Activated CD4-positive, alpha-beta memory T cell treated with anti-CD3 and anti-CD28 coated beads for 36 hours (primary cell): ENCODE results near the gene GATAD2A. TPM values are rescaled to one million over a fixed set of nuclear protein-coding genes. Genes with fewer than 3 reads are reported as not detected.
A peak's percentile ranks its signal among the peaks of the same experiment; 100 is the strongest.

Source experiments
- CTCF ChIA-PET: fragments of 350-600 bp; sonication (Branson Sonifier 250); formaldehyde crosslinking; loops from one replicate; lab custom pipeline; 2021; ENCODE audit warnings: antibody characterized with exemption, inconsistent platforms; lab: Charles Lee
- POLR2A ChIA-PET: fragments of 350-600 bp; sonication (Branson Sonifier 250); formaldehyde crosslinking; loops from one replicate; lab custom pipeline; 2021; ENCODE audit warnings: antibody characterized with exemption; lab: Charles Lee
- DNase-seq: peaks from one replicate; pipeline ENCODE4 v3.0.0-alpha.2; 2020
- H3K27ac Mint-ChIP-seq: one replicate; pipeline ENCODE4 v1.8.0; 2021; ENCODE audit warnings: mixed read lengths
- H3K27me3 Mint-ChIP-seq: one replicate; pipeline ENCODE4 v1.8.0; 2021; ENCODE audit warnings: mixed read lengths
- H3K36me3 Mint-ChIP-seq: one replicate; pipeline ENCODE4 v1.8.0; 2021; ENCODE audit warnings: mixed read lengths
- H3K4me1 Mint-ChIP-seq: one replicate; pipeline ENCODE4 v1.8.0; 2021; ENCODE audit warnings: low read depth, mixed read lengths
- H3K4me3 Mint-ChIP-seq: one replicate; pipeline ENCODE4 v1.8.0; 2021; ENCODE audit warnings: mild to moderate bottlenecking, mixed read lengths
- H3K9me3 Mint-ChIP-seq: one replicate; pipeline ENCODE4 v1.8.0; 2021; ENCODE audit warnings: mixed read lengths
- intact Hi-C: fragments of 100-400 bp; cut with micrococcal nuclease; formaldehyde crosslinking; loops from one replicate; pipeline ENCODE4 v1.15.1; 2023
- total RNA-seq, 2 experiments: library from RNA; stranded (reverse); gene quantifications; one replicate each; pipeline ENCODE4 v1.2.3, GENCODE V29; 2021

The GATAD2A gene
- total RNA-seq, 2 experiments from 2014 or later: 114 TPM

- ChIA-PET CTCF (no interaction called here), POLR2A (no interaction called here)
- Mint-ChIP-seq H3K4me3 (peak overlapping the region; percentile 39), H3K27ac (peak overlapping the region; percentile 19), H3K27me3 (peaks cover 5% of the 10 kb centered on the region), H3K4me1 (peaks cover 31% of the 10 kb centered on the region), H3K36me3 (no peaks in the 10 kb centered on the region), H3K9me3 (no peaks in the 10 kb centered on the region)
- intact Hi-C loops: no loop called here
- DNase-seq: peak; percentile 32
Observed at GRCh38 chr19:19537075-19538048, 131.9 kb downstream of the GATAD2A start.

DNA sequence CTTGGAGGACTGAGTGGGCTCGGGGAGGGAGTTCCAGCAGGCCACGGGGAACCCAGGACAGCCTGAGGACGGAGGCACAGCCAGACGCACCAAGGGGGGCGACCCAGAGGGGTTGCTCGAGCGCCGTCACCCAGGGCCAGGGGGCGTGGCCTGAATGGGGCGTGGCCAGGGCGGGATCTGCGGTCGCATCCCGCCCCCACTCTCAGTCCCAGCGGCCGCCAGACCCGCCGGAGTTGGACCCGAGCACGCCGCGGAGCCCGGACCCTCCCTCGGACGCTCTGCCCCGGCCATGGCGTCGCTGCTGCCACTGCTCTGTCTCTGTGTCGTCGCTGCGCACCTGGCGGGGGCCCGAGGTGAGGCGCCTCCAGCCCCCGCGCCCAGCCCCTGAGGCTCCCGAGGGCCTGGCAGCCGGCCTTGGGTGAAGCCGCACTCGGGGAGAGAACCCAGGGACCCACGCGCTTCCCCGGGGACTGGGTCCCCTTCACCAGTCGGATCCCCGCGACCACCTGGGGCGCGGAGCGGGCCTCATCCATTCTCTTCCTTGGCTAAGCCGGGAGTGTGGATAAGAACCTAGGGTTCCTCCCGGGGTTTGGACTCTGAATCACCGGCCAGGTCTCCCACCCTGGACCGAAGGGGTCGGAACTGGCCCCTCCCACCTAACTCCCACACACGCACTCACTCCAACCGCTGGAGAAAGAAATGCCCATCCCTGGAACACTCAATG, 132.7 kb downstream of the GATAD2A start, which contains the start of gene CILP2:
CILP2 (plus strand) TSS at position 205 of the 724 bp plus-strand sequence; CDS start at position 290, 85 bp downstream.
- intact Hi-C loops: no loop called here
- Mint-ChIP-seq H3K27ac (peak within 1 kb of the TSS; percentile 19), H3K36me3 (no peaks in the 10 kb centered on the region), H3K9me3 (no peaks in the 10 kb centered on the region), H3K4me1 (peaks cover 26% of the 10 kb centered on the region), H3K27me3 (peaks cover 5% of the 10 kb centered on the region), H3K4me3 (peak within 1 kb of the TSS; percentile 39)
- ChIA-PET CTCF (interaction anchor here (1.2 to 3.3 kb wide), 2 partner anchors 15 to 106 kb away, joined by 6 to 35 read pairs; partner anchors contain the start of gene GMIP), POLR2A (no interaction called here)
- peak; percentile 51 for DNase-seq

- Mint-ChIP-seq H3K9me3 (no peaks in the 10 kb centered on the region), H3K27ac (no peak overlapping the region), H3K36me3 (no peaks in the 10 kb centered on the region), H3K27me3 (peaks cover 5% of the 10 kb centered on the region), H3K4me3 (no peak overlapping the region), H3K4me1 (peaks cover 26% of the 10 kb centered on the region)
- CTCF ChIA-PET: interaction anchor here (1.2 to 3.3 kb wide), 2 partner anchors 15 to 105 kb away, joined by 6 to 35 read pairs; partner anchors contain the start of gene GMIP
- no peak for DNase-seq
- POLR2A ChIA-PET: interaction anchor here (0.7 kb wide), 1 partner anchor 30 kb away, joined by 6 read pairs; no protein-coding TSS in a partner anchor
- intact Hi-C loops: no loop called here
Observed at GRCh38 chr19:19538785-19539166, 133.3 kb downstream of the GATAD2A start.

DNA sequence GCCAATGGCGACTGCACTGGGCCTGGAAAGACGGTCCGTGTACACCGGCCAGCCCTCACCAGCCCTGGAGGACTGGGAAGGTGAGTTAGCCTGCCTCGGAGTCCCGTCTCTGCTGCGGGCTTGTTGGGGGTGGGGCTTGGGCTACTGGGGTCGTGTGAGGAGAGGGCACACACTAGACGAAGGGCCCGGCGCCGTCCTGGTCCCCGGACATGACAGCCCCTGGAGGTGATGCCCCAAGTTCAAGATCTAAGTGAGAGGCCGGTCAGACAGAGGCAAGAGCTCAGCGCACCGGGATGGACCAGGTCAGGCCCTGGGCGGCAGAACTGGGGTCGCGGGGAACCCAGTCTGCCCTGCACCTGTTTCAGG, 134.2 kb downstream of the GATAD2A start:
- peaks cover 26% of the 10 kb centered on the region for H3K4me1 Mint-ChIP-seq
- H3K27me3 Mint-ChIP-seq: peaks cover 5% of the 10 kb centered on the region
- no peak overlapping the region for H3K4me3 Mint-ChIP-seq
- H3K9me3 Mint-ChIP-seq: no peaks in the 10 kb centered on the region
- no peak for DNase-seq
- ChIA-PET POLR2A (no interaction called here), CTCF (interaction anchor here (1.2 to 3.3 kb wide), 2 partner anchors 14 to 104 kb away, joined by 6 to 35 read pairs; partner anchors contain the start of gene GMIP)
- no peak overlapping the region for H3K27ac Mint-ChIP-seq
- intact Hi-C loops: loop anchor here (2.0 kb wide), 1 partner anchor 79 kb away; the partner anchor contains the start of gene PBX4
- H3K36me3 Mint-ChIP-seq: no peaks in the 10 kb centered on the region

- ChIA-PET CTCF (interaction anchor here (1.6 to 3.3 kb wide), 2 partner anchors 8 to 13 kb away, joined by 9 to 35 read pairs; no protein-coding TSS in a partner anchor), POLR2A (interaction anchor here (0.6 kb wide), 1 partner anchor 62 kb away, joined by 3 read pairs; no protein-coding TSS in a partner anchor)
- DNase-seq: peak; percentile 87
- Mint-ChIP-seq H3K4me3 (peak overlapping the region; percentile 70), H3K36me3 (no peaks in the 10 kb centered on the region), H3K27ac (no peak overlapping the region), H3K4me1 (peaks cover 26% of the 10 kb centered on the region), H3K27me3 (peaks cover 5% of the 10 kb centered on the region), H3K9me3 (no peaks in the 10 kb centered on the region)
- intact Hi-C loops: loop anchor here (2.0 kb wide), 1 partner anchor 79 kb away; the partner anchor contains the start of gene PBX4
Observed at GRCh38 chr19:19540064-19540714, 134.7 kb downstream of the GATAD2A start.

- Mint-ChIP-seq H3K27ac (no peak overlapping the region), H3K36me3 (no peaks in the 10 kb centered on the region), H3K9me3 (no peaks in the 10 kb centered on the region), H3K27me3 (peaks cover 5% of the 10 kb centered on the region), H3K4me1 (peaks cover 26% of the 10 kb centered on the region), H3K4me3 (peak overlapping the region; percentile 70)
- peak; percentile 91 for DNase-seq
- ChIA-PET CTCF (interaction anchor here (0.6 to 3.3 kb wide), 3 partner anchors 9 to 103 kb away, joined by 3 to 35 read pairs (median 9); partner anchors contain the start of gene GMIP), POLR2A (interaction anchor here (0.6 kb wide), 1 partner anchor 61 kb away, joined by 3 read pairs; no protein-coding TSS in a partner anchor)
- intact Hi-C loops: loop anchor here (2.0 kb wide), 1 partner anchor 78 kb away; the partner anchor contains the start of gene PBX4
Observed at GRCh38 chr19:19540715-19541515, 135.4 kb downstream of the GATAD2A start.

DNA sequence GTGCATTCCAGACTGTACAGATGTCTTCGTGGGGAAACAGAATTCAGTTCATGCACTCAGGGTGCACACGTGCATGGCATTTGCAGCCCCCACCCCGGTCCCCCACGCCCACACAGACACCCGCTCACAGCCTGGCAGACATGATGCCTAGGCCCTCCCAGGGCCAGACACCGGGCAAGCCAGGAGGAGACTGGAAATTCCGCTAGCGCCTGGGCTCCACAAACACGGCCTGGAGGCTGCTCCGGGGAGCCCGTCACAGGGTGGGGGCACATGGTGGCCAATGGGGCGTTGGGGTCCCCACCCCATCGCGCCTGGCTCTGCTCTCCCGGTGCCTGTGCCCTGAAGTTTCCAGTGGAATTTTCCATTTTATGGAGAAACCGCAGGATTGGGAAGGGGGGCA, 136.1 kb downstream of the GATAD2A start:
- H3K9me3 Mint-ChIP-seq: no peaks in the 10 kb centered on the region
- H3K36me3 Mint-ChIP-seq: no peaks in the 10 kb centered on the region
- no peak overlapping the region for H3K27ac Mint-ChIP-seq
- DNase-seq: no peak
- intact Hi-C loops: loop anchor here (2.0 kb wide), 1 partner anchor 77 kb away; the partner anchor contains the start of gene PBX4
- H3K27me3 Mint-ChIP-seq: peaks cover 5% of the 10 kb centered on the region
- ChIA-PET POLR2A (no interaction called here), CTCF (interaction anchor here (0.6 to 3.3 kb wide), 3 partner anchors 9 to 102 kb away, joined by 3 to 35 read pairs (median 9); partner anchors contain the start of gene GMIP)
- peaks cover 26% of the 10 kb centered on the region for H3K4me1 Mint-ChIP-seq
- no peak overlapping the region for H3K4me3 Mint-ChIP-seq

GRCh38 chr19:19542507-19542906, 137.0 kb downstream of the GATAD2A start:
- no peaks in the 10 kb centered on the region for H3K36me3 Mint-ChIP-seq
- CTCF ChIA-PET: no interaction called here
- intact Hi-C loops: no loop called here
- H3K9me3 Mint-ChIP-seq: no peaks in the 10 kb centered on the region
- peaks cover 23% of the 10 kb centered on the region for H3K4me1 Mint-ChIP-seq
- DNase-seq: no peak
- no peak overlapping the region for H3K4me3 Mint-ChIP-seq
- POLR2A ChIA-PET: no interaction called here
- no peak overlapping the region for H3K27ac Mint-ChIP-seq
- peaks cover 5% of the 10 kb centered on the region for H3K27me3 Mint-ChIP-seq

GRCh38 chr19:19543101-19543500, 137.6 kb downstream of the GATAD2A start:
- POLR2A ChIA-PET: no interaction called here

DNA sequence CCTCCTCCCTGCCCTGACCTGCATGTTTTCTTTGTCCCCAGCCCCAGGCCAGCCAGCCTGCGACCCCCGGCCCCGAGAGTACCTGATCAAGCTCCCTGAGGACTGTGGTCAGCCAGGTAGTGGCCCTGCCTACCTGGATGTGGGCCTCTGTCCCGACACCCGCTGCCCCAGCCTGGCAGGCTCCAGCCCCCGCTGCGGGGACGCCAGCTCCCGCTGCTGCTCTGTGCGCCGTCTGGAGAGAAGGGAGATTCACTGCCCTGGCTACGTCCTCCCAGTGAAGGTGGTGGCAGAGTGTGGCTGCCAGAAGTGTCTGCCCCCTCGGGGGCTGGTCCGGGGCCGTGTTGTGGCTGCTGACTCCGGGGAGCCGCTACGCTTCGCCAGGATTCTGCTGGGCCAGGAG, 138.2 kb downstream of the GATAD2A start:
- Mint-ChIP-seq H3K27me3 (peaks cover 4% of the 10 kb centered on the region), H3K4me1 (peaks cover 18% of the 10 kb centered on the region), H3K4me3 (no peak overlapping the region), H3K27ac (no peak overlapping the region), H3K9me3 (no peaks in the 10 kb centered on the region), H3K36me3 (no peaks in the 10 kb centered on the region)
- DNase-seq: no peak
- POLR2A ChIA-PET: no interaction called here
- CTCF ChIA-PET: interaction anchor here (0.8 to 2.0 kb wide), 2 partner anchors 11 to 12 kb away, joined by 3 to 9 read pairs; no protein-coding TSS in a partner anchor
- intact Hi-C loops: no loop called here

More at GRCh38 chr19:19543101-19543500, 137.6 kb downstream of the GATAD2A start:
- Mint-ChIP-seq H3K27ac (no peak overlapping the region), H3K27me3 (peaks cover 5% of the 10 kb centered on the region), H3K36me3 (no peaks in the 10 kb centered on the region), H3K9me3 (no peaks in the 10 kb centered on the region), H3K4me3 (no peak overlapping the region), H3K4me1 (peaks cover 21% of the 10 kb centered on the region)
- intact Hi-C loops: no loop called here
- no peak for DNase-seq
- CTCF ChIA-PET: interaction anchor here (0.8 to 2.0 kb wide), 2 partner anchors 11 to 12 kb away, joined by 3 to 9 read pairs; no protein-coding TSS in a partner anchor
